ELR (cell line): ENCODE measurements around the gene TMEM248.
"Not testable (repeated sequence)": the region's sequence is repeated elsewhere in the genome, so short reads cannot be mapped to it uniquely, and the experiment has no call there.

ENCODE experiments used
- DNase-seq: peaks from one replicate; pipeline ENCODE4 v3.0.0-alpha.2; 2015; ENCODE audit warnings: low read depth

The TMEM248 gene

DNA sequence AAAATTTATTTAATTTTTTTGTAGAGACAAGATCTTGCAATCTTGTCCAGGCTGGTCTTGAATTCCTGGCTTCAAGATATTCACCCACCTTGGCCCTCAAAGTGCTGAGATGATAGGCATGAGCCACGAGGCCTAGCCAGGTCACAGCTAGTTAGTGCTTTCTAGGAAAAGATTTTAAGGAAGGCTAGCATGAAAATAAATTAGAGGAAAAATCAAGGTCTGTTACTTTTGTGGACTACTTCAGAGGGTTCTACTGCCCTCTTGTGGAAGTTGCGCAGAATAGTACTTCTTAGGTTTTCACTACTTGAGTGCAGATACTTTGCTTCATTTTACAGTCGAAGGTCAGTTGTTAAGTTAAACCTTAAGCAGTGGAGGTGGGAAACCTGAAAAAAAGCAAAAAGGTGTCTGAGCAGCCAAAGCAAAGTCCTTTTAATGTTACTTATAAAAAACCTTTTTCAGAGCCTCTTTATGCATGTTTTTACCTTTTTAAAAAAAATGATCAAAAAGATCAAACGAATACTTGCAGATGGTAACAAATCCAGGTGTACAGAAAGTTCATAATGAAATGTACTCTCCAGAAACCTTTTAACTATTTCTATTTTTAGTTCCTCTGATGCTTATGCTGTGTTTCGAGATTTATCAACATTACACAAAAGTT, 79.7 kb downstream of the TMEM248 start:
- DNase-seq, result peak; percentile 47

GRCh38 chr7:67004145-67004544, 83.1 kb downstream of the TMEM248 start:
- not testable (repeated sequence) for DNase-seq

DNA sequence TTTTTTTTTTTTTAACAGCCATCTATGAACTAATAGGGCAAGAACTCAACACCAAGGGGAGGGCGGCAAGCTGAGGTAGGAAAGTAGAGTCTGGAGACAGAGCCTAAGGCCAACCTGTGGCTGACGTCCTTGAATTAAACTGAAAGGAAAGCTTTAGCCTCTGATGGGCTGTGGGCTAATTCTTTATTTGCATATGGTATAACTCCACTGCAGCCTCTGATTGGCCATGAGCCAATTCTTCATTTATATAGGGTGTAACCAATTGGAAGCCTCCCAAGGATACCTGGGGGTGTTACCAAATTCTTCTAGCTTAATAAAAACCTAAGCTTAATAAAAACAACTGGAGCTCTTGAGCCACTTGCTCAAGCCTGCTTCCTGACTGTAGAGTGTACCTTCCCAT, 85.9 kb downstream of the TMEM248 start:
- DNase-seq, result no peak
